Mucosa of rectum (tissue), 2 donors: ENCODE measurements around the gene RNF223.
"Not testable (repeated sequence)": the region's sequence is repeated elsewhere in the genome, so short reads cannot be mapped to it uniquely, and the experiment has no call there.

ENCODE experiments used
- H3K27ac ChIP-seq, 2 donors: one replicate each; pipeline ENCODE4 v1.7.0; 2013; ENCODE audit warnings: inconsistent platforms in 2 of 2, low read depth in 2 of 2, low read length in 2 of 2
- H3K27me3 ChIP-seq, 2 donors: one replicate each; pipeline ENCODE4 v1.7.0; 2013; ENCODE audit warnings: low read length in 2 of 2; ENCODE audit not compliant: control insufficient read depth in 2 of 2, insufficient read depth in 2 of 2
- H3K36me3 ChIP-seq, 2 donors: one replicate each; pipeline ENCODE4 v1.7.0; 2013; ENCODE audit warnings: low read length in 2 of 2; ENCODE audit not compliant: control insufficient read depth in 2 of 2, insufficient read depth in 2 of 2
- H3K4me1 ChIP-seq, 2 donors: one replicate each; pipeline ENCODE4 v1.7.0; 2013; ENCODE audit warnings: low read length in 2 of 2, mild to moderate bottlenecking in 1 of 2; ENCODE audit not compliant: control insufficient read depth in 2 of 2, insufficient read depth in 2 of 2
- H3K4me3 ChIP-seq, 2 donors: one replicate each; pipeline ENCODE4 v1.7.0; 2013; ENCODE audit warnings: low read length in 2 of 2
- H3K9ac ChIP-seq, 2 donors: one replicate each; pipeline ENCODE4 v1.7.0; 2013; ENCODE audit warnings: low read length in 2 of 2, low read depth in 1 of 2, mild to moderate bottlenecking in 1 of 2
- H3K9me3 ChIP-seq, 2 donors: one replicate each; pipeline ENCODE4 v1.7.0; 2013; ENCODE audit warnings: low read length in 2 of 2; ENCODE audit not compliant: control insufficient read depth in 2 of 2
- donor health status: healthy.
- donor health status: Normal muscosa, but diverticular disease.

RNF223 gene

DNA sequence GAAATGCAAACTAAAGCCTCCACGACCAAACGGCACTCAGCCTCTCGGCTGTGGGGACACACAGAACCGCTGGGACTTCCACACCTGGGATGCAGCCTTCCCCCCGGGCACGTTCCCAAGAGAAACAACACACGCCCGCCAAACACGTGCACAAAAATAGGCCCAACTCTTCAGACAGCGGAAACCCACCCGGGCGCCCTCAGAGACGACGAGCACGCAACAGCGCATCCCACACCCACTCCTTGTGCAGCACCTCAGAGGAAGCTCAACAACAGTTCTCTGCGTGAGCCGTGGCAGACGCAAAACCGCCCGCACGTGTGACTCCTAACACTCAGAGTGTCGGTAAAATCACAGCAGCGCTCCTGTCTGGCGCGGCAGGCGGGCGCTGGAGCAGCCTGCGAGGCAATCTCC lies 36.5 kb upstream of the RNF223 start:
- peaks cover 0 to 2% of the 10 kb centered on the region in 2 donors for H3K36me3 ChIP-seq
- H3K9me3 ChIP-seq = no peaks in the 10 kb centered on the region
- no peaks in the 10 kb centered on the region for H3K27me3 ChIP-seq
- H3K27ac ChIP-seq = peak overlapping the region; percentile 83 to 88
- H3K4me3 ChIP-seq = peak overlapping the region in 1 of 2 donors; percentile 8
- peak overlapping the region; percentile 35 to 52 for H3K9ac ChIP-seq
- H3K4me1 ChIP-seq = peaks cover 17 to 19% of the 10 kb centered on the region in 2 donors

DNA sequence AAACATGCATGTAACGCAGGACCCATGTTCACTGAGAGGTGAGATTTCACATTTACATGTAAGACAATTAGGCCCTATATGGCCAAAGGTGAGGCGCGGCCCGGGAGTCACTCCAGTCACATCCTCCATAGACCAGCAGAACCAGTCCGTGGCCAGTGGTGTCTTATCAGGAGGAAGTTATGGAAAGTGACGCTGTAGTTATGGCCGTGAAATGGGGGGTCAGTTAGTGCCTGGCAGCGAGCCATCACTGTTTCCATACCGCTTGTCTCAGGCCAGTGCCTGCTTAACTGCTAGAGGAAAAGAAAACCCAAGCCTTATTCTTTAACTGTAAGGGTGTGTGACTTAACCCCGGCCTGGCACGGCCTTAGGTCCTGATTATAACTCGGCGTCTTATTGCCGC lies 35.6 kb upstream of the RNF223 start:
- peak overlapping the region; percentile 35 to 52 for H3K9ac ChIP-seq
- peak overlapping the region in 1 of 2 donors; percentile 26 for H3K4me3 ChIP-seq
- H3K9me3 ChIP-seq = no peaks in the 10 kb centered on the region
- peak overlapping the region; percentile 83 to 88 for H3K27ac ChIP-seq
- H3K4me1 ChIP-seq = peaks cover 14 to 16% of the 10 kb centered on the region in 2 donors
- H3K27me3 ChIP-seq = no peaks in the 10 kb centered on the region
- peaks cover 0 to 2% of the 10 kb centered on the region in 2 donors for H3K36me3 ChIP-seq

DNA sequence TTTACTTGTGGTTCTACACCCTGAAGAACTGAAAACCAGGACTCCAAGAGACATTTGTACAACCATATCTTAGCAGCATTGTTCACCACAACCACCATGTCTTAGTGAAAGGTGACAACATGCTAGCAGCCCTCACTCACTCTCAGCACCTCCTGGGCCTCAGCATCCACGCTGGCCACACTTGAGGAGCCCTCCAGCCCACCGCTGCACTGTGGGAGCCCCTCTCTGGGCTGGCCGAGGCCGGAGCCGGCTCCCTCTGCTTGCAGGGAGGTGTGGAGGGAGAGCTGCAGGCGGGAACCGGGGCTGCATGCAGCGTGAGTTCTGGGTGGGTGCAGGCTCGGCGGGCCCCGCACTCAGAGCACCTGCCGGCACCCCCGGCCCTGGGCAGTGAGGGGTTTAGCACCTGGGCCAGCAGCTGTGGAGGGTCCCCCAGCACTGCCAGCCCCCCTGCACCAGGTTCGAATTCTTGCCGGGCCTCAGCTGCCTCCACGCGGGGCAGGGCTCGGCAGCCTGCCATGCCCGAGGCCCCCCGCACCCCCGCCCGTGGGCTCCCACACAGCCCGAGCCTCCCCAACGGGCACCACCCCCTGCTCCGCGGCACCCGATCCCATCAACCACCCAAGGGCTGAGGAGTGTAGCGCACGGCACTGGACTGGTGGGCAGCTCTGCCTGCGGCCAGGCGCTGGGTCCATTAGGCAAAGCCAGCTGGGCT lies 32.6 kb upstream of the RNF223 start:
- H3K4me3 ChIP-seq = no peak overlapping the region
- no peak overlapping the region for H3K9ac ChIP-seq
- H3K4me1 ChIP-seq = peaks cover 14 to 15% of the 10 kb centered on the region in 2 donors
- H3K27me3 ChIP-seq = no peaks in the 10 kb centered on the region
- H3K9me3 ChIP-seq = no peaks in the 10 kb centered on the region
- H3K36me3 ChIP-seq = no peaks in the 10 kb centered on the region
- no peak overlapping the region for H3K27ac ChIP-seq

DNA sequence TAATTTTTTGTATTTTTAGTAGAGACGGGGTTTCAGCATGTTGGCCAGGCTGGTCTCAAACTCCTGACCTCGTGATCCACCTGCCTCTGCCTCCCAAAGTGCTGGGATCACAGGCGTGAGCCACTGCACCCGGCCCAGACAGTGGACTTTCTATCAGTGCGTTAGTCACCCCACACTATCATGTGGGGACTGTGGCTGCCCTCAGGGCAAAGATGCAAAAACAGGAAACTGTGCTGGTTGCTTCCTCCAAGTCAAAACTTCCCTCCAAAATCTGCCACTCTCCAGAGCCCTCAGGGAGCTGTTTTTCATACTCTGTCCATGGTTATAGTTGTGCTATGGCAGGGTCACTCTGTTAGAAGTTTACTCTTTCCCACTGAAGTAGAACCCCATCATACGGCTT lies 30.0 kb upstream of the RNF223 start:
- not testable (repeated sequence) for H3K4me1 ChIP-seq, H3K4me3 ChIP-seq, H3K9ac ChIP-seq, H3K36me3 ChIP-seq, H3K9me3 ChIP-seq, H3K27ac ChIP-seq, H3K27me3 ChIP-seq

DNA sequence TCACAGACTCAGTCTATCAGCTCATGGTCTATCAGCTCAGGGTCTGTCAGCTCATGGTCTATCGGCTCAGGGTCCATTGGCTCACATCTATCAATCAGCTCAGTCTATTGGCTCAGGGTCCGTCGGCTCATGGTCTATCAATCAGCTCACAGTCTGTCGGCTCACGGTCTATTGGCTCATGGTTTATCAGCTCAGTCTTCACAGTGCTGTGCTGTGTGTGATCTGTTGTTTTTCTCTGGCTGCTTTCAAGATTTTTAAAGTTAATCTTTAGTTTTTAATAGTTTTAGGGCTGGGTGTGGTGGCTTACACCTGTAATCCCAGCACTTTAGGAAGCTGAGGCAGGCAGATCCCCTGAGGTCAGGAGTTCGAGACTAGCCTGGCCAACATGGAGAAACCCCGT lies 27.4 kb upstream of the RNF223 start:
- Histone ChIP-seq H3K9me3 (no peaks in the 10 kb centered on the region), H3K9ac (no peak overlapping the region), H3K4me3 (no peak overlapping the region), H3K27me3 (no peaks in the 10 kb centered on the region), H3K27ac (no peak overlapping the region), H3K36me3 (no peaks in the 10 kb centered on the region), H3K4me1 (no peaks in the 10 kb centered on the region)

DNA sequence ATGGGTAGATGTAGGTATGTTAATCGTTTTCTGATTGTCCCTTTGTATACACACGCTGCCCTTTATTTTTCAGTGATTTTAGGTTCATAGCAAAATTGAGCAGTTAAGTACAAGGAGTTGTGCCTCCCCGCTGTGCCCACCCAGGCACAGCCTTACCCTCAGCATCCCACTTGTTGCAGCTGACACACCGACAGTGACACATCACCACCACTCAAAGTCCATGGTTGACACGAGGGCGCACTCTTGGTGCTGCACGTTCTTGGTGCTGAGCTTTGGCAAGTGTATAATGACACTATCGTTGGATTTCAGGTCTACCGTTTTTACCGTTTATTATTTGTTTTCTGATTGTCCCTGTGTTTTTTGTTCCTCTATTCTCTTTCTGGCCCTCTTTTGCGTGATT lies 26.2 kb upstream of the RNF223 start:
- no peak overlapping the region for H3K9ac ChIP-seq

DNA sequence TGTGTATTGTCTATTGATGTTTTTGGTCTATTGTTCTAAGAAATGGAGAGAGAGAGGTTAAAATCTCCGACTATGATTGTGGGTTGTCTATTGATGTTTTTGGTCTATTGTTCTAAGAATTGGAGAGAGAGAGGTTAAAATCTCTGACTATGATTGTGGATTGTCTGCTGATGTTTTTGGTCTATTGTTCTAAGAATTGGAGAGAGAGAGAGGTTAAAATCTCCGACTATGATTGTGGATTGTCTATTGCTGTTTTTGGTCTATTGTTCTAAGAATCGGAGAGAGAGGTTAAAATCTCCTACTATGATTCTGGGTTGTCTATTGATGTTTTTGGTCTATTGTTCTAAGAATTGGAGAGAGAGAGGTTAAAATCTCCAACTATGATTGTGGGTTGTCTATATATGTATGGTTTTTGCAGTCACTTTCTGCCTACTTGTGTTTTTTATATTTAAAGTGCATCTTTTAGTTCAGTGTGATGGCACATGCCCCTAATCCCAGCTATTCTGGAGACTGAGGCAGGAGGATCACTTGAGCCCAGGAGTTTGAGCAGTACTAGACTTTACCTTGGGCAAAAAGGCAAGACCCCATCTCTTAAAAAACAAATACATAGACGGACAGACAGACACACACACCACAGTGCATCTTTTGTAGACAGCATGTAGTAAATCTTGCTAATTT lies 25.5 kb upstream of the RNF223 start:
- no peaks in the 10 kb centered on the region for H3K9me3 ChIP-seq
- H3K36me3 ChIP-seq = no peaks in the 10 kb centered on the region
- no peaks in the 10 kb centered on the region for H3K4me1 ChIP-seq
- no peak overlapping the region for H3K9ac ChIP-seq
- H3K27ac ChIP-seq = no peak overlapping the region
- H3K4me3 ChIP-seq = no peak overlapping the region
- no peaks in the 10 kb centered on the region for H3K27me3 ChIP-seq

More for the DNA sequence above, 26.2 kb upstream of the RNF223 start:
- no peaks in the 10 kb centered on the region for H3K27me3 ChIP-seq
- H3K9me3 ChIP-seq = no peaks in the 10 kb centered on the region
- H3K4me3 ChIP-seq = no peak overlapping the region
- H3K4me1 ChIP-seq = no peaks in the 10 kb centered on the region
- no peak overlapping the region for H3K27ac ChIP-seq
- H3K36me3 ChIP-seq = no peaks in the 10 kb centered on the region

DNA sequence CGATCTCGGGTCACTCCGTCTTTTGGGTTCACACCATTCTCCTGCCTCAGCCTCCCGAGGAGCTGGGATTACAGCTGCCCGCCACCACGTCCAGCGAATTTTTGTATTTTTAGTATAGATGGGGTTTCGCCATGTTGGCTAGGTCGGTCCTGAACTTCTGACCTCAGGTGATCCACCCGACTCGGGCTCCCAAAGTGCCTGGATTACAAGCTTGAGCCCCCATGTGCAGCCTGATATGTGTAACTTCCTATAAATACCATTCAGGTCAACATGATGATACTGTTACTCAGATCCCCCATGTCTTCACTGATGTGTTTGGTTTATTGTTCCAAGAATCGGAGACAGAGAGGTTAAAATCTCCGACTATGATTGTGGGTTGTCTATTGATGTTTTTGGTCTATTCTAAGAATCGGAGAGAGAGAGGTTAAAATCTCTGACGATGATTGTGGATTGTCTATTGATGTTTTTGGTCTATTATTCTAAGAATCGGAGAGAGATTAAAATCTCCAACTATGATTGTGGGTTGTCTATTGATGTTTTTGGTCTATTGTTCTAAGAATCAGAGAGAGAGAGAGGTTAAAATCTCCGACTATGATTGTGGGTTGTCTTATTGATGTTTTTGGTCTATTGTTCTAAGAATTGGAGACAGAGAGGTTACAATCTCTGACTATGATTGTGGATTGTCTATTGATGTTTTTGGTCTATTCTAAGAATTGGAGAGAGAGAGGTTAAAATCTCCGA lies 24.7 kb upstream of the RNF223 start:
- H3K27ac ChIP-seq = no peak overlapping the region
- no peaks in the 10 kb centered on the region for H3K27me3 ChIP-seq
- peak overlapping the region in 1 of 2 donors; percentile 8 for H3K9ac ChIP-seq
- H3K9me3 ChIP-seq = no peaks in the 10 kb centered on the region
- no peaks in the 10 kb centered on the region for H3K36me3 ChIP-seq
- H3K4me1 ChIP-seq = no peaks in the 10 kb centered on the region
- no peak overlapping the region for H3K4me3 ChIP-seq

DNA sequence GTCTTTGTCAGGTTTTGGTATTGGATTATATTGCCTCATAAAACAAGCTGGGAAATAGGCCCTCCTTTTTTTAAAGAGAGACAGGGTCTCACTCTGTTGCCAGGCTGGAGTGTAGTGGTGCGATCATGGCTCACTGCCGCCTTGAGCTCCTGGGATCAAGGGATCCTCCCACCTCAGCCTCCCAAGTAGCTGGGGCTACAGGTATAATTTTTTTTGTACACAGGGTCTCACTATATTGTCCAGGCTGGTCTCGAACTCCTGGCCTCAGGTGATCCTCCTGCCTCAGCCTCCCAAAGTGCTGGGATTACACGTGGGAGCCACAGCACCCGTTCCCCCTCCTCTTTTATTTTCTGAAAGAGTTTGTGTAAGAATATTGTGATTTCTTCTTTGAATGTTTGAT lies 22.0 kb upstream of the RNF223 start:
- not testable (repeated sequence) for H3K27ac ChIP-seq, H3K36me3 ChIP-seq, H3K9ac ChIP-seq, H3K4me1 ChIP-seq, H3K27me3 ChIP-seq, H3K9me3 ChIP-seq, H3K4me3 ChIP-seq

DNA sequence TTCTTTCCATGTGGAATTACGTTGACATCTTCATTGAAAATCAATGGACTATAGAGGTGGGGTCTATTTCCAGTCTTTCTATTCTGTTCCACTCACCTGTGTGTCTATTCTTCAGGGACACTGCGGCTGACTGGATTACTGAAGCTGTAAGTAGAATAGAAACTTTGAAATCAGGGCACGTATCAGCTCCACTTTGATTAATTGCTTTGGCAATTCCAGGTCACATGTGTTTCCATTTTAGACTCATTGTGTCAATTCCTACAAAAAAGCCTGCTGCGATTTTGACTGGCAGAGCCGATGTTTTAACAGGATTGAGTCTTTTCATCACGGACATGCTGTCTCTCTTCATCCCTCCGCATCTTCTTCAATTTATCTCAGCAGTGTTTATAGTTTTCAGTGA lies 20.9 kb upstream of the RNF223 start:
- Histone ChIP-seq H3K27me3 (no peaks in the 10 kb centered on the region), H3K4me3 (no peak overlapping the region), H3K4me1 (no peaks in the 10 kb centered on the region), H3K9me3 (no peaks in the 10 kb centered on the region), H3K9ac (no peak overlapping the region), H3K36me3 (no peaks in the 10 kb centered on the region), H3K27ac (no peak overlapping the region)
